Measurements from ENCODE around the gene DLEC1.

Gene DLEC1

DNA sequence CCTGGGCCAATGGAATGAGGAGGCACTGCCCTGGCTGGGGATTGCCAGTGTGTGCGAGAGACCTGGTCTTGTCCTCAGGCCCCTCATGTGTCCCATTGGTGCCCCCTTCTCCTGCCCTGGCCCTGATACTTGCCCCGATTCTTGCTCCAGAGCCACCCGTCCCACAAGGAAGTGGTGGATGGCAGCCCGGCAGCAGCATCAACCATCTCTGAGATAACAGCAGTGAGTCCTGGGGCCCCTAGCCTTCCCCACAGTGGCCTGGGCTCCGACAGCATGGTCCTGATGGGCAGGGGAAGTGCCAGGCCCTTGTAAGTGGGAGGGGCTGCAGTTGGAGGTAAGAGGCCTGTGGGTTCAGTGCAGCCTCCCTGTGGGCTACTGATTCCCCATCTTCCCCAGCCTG is 33.0 kb upstream of the DLEC1 start:
- TF ChIP-seq, protein P1, sequence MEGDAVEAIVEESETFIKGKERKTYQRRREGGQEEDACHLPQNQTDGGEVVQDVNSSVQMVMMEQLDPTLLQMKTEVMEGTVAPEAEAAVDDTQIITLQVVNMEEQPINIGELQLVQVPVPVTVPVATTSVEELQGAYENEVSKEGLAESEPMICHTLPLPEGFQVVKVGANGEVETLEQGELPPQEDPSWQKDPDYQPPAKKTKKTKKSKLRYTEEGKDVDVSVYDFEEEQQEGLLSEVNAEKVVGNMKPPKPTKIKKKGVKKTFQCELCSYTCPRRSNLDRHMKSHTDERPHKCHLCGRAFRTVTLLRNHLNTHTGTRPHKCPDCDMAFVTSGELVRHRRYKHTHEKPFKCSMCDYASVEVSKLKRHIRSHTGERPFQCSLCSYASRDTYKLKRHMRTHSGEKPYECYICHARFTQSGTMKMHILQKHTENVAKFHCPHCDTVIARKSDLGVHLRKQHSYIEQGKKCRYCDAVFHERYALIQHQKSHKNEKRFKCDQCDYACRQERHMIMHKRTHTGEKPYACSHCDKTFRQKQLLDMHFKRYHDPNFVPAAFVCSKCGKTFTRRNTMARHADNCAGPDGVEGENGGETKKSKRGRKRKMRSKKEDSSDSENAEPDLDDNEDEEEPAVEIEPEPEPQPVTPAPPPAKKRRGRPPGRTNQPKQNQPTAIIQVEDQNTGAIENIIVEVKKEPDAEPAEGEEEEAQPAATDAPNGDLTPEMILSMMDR (conservative IDR thresholded peaks at IDR 0.05; ENCODE audit: control insufficient read depth, insufficient read depth, low read depth, low read length), result no peak
- H3K4me3 ChIP-seq (ENCODE audit: control insufficient read depth, low read depth, low read length), result no peak overlapping the region
- DNase-seq (ENCODE audit: low read depth), result no peak

DNA sequence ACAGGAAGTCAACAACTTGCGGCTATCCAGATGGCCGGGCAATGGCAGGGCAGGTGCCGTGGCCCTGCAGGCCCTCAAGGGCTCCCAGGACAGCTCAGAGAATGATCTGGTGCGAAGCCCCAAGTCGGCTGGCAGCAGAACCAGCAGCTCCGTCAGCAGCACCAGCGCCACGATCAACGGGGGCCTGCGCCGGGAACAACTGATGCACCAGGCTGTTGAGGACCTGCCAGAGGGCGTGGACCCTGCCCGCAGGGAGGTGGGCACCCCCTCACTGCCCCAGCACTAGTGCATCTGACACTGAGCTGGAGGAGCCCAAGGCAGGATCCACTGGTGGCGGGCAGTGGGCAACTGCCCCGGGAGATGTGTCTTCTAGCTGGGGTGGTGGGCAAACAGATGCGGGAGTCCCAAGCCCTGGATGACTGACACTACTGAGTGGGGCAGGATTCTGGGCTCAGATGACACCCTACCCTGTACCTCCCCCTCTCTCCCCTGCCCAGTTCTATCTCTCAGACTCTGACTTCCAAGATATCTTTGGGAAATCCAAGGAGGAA is 32.5 kb upstream of the DLEC1 start:
- DNase-seq (ENCODE audit: low read depth), result no peak
- TF ChIP-seq, protein P1 (conservative IDR thresholded peaks at IDR 0.05; ENCODE audit: control insufficient read depth, insufficient read depth, low read depth, low read length), result no peak
- no peak overlapping the region for H3K4me3 ChIP-seq (ENCODE audit: control insufficient read depth, low read depth, low read length)

DNA sequence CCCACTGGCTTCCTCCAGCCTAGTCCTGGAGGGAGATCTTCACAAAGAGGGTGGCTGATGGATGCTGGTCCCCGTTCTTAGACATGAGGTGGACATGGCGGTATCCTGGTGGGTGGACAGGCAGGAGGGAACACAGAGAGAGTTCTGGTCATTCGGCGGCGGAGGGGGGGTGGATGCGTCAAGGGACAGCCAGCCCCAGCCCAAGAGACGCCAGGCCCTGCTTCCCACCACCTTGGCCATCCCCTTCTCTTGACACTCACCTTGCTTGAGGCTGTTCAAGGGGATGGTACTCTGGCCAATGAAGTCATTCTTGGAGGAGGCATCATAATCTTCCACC is 31.3 kb upstream of the DLEC1 start:
- DNase-seq (ENCODE audit: low read depth), result no peak
- H3K4me3 ChIP-seq (ENCODE audit: control insufficient read depth, low read depth, low read length), result no peak overlapping the region
- TF ChIP-seq, protein P1 (conservative IDR thresholded peaks at IDR 0.05; ENCODE audit: control insufficient read depth, insufficient read depth, low read depth, low read length), result no peak

DNA sequence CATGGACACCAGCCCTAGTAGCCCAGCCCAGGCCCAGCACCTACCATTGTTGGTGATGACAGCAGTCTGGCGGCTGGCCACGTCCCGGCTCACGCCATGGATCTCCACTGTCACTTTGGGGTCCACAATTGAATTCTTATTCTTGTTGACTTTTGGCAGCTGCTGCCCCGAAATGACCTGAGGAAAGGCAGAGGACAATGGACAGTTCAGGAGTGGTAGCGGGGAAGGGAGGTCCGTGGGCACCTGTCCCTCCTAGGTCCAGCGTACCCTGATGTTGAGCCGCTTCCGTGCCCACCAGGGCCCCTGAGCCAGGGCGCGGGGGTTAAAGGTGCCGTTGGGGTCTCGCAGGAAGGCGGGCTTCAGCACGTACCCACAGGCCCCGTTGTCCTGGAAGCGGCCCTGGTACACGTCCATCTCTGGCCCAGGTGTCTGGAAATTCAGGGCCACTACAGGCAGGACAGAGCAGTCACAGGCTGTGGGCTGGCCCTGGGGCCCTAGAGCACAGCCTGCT is 30.8 kb upstream of the DLEC1 start:
- DNase-seq (ENCODE audit: low read depth), result no peak
- no peak overlapping the region for H3K4me3 ChIP-seq (ENCODE audit: control insufficient read depth, low read depth, low read length)
- TF ChIP-seq, protein P1 (conservative IDR thresholded peaks at IDR 0.05; ENCODE audit: control insufficient read depth, insufficient read depth, low read depth, low read length), result no peak

DNA sequence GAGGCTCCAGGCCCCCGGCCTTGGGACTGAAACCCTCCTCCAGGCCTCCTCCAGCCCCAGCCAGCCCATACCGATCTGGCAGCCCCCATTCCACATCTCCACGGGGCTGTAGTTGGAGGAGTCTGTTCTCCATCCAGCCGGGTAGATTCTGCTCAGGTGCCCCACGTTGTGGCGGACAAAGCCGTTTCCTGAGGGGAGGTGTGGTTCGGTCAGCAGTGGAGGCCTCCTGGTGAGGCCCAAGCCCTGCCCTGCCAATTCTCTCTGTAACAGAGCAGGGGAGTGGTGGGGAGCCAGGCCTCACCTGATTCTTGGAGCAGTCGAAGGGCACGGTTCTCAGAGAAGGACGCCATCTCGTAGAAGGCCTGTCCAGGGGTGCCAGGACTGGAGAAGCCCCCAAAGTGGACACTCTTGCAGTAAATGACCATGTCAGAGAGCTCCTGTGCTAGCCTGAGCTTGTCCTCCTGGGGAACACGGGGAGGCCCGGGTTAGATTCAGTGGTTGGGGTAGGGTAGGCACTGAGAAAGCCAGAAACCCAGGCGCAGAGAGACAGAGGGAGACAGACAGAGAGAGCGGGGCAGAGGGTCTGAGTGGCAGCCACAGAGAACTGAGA is 29.9 kb upstream of the DLEC1 start:
- DNase-seq (ENCODE audit: low read depth), result no peak
- TF ChIP-seq, protein P1 (conservative IDR thresholded peaks at IDR 0.05; ENCODE audit: control insufficient read depth, insufficient read depth, low read depth, low read length), result no peak
- H3K4me3 ChIP-seq (ENCODE audit: control insufficient read depth, low read depth, low read length), result no peak overlapping the region

DNA sequence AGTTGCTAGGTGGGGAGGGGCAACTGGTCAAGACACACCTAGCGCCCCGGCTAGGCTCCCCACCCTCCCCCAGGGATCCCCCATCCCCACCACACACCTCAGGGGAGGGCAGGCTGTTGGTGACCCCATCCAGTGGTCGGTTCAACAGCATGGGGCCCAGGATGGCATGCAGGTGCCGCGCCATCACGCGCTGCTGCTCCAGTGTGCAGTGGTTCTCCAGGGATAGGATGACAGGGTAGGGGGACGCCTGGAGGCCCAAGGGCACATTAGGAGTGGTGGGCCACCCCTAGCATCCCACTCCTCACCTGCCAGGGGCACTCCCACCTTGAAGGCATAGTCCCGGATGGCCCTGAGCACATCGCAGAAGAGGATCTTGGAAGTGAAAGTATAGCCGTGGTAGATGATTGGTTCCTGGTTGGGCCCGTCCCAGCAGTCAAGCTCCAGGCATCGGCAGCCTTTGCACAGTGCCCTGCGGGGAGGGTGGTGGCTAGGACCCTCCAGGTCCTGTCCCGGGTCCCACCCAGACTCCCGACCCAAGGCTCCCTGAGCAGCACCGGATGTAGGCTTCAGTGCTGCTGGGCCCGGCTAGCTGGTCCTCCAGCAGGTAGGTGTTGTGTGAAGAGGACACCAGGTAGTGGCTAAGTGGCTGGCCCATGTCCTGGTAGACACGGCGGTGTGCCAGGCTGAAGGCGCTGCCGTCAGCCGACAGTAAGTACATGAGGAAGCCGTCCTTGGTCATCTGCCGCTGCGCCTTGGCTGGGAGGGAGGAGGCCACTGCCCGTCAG is 29.0 kb upstream of the DLEC1 start:
- DNase-seq (ENCODE audit: low read depth), result no peak
- TF ChIP-seq, protein P1 (conservative IDR thresholded peaks at IDR 0.05; ENCODE audit: control insufficient read depth, insufficient read depth, low read depth, low read length), result no peak
- no peak overlapping the region for H3K4me3 ChIP-seq (ENCODE audit: control insufficient read depth, low read depth, low read length)

Measured in fibroblast of mammary gland (primary cell).